ENCODE data around the gene PBLD.

The PBLD gene

GRCh38 chr10:68362590-68362989, 29.9 kb upstream of the PBLD start:
- no peak for TF ChIP-seq CTCF (IDR thresholded peaks at IDR 0.05; ENCODE audit: borderline replicate concordance, insufficient read depth, low read depth, low read length)
- no peak overlapping the region for H3K4me3 ChIP-seq (ENCODE audit: low read depth, low read length)

GRCh38 chr10:68359189-68359588, 26.5 kb upstream of the PBLD start:
- no peak for TF ChIP-seq CTCF (IDR thresholded peaks at IDR 0.05; ENCODE audit: borderline replicate concordance, insufficient read depth, low read depth, low read length)
- H3K4me3 ChIP-seq (ENCODE audit: low read depth, low read length): no peak overlapping the region

GRCh38 chr10:68353537-68353936, 20.8 kb upstream of the PBLD start:
- no peak for TF ChIP-seq CTCF (IDR thresholded peaks at IDR 0.05; ENCODE audit: borderline replicate concordance, insufficient read depth, low read depth, low read length)
- H3K4me3 ChIP-seq (ENCODE audit: low read depth, low read length): no peak overlapping the region

- peak; percentile 76 for TF ChIP-seq CTCF (IDR thresholded peaks at IDR 0.05; ENCODE audit: borderline replicate concordance, insufficient read depth, low read depth, low read length)
- H3K4me3 ChIP-seq (ENCODE audit: low read depth, low read length): no peak overlapping the region
These were observed 15.6 kb upstream of the PBLD start for GRCh38 chr10:68348265-68348741.

- H3K4me3 ChIP-seq (ENCODE audit: low read depth, low read length): no peak overlapping the region
- no peak for TF ChIP-seq CTCF (IDR thresholded peaks at IDR 0.05; ENCODE audit: borderline replicate concordance, insufficient read depth, low read depth, low read length)
These were observed 14.0 kb upstream of the PBLD start for GRCh38 chr10:68346774-68347173.

- TF ChIP-seq CTCF (IDR thresholded peaks at IDR 0.05; ENCODE audit: borderline replicate concordance, insufficient read depth, low read depth, low read length): no peak
- H3K4me3 ChIP-seq (ENCODE audit: low read depth, low read length): no peak overlapping the region
These were observed 12.9 kb upstream of the PBLD start for GRCh38 chr10:68345621-68346020.

- TF ChIP-seq CTCF (IDR thresholded peaks at IDR 0.05; ENCODE audit: borderline replicate concordance, insufficient read depth, low read depth, low read length): no peak
- no peak overlapping the region for H3K4me3 ChIP-seq (ENCODE audit: low read depth, low read length)
These were observed 10.3 kb upstream of the PBLD start for GRCh38 chr10:68342909-68343516.
